GM18502 (cell line): ENCODE data around the gene RPS6KA2.

Experiments
- ATAC-seq: cut with Tn5 transposase; IDR thresholded peaks from one replicate; pipeline ENCODE4 v1.9.1; 2021; ENCODE audit warnings: mild to moderate bottlenecking; ENCODE audit not compliant: unreplicated experiment, poor library complexity

Gene RPS6KA2

GRCh38 chr6:166656230-166657151 is 29.4 kb upstream of the RPS6KA2 start:
- ATAC-seq: no peak

GRCh38 chr6:166655713-166656229 is 28.7 kb upstream of the RPS6KA2 start:
- no peak for ATAC-seq

- no peak for ATAC-seq
Measured at GRCh38 chr6:166655251-166655650, 28.2 kb upstream of the RPS6KA2 start.

DNA sequence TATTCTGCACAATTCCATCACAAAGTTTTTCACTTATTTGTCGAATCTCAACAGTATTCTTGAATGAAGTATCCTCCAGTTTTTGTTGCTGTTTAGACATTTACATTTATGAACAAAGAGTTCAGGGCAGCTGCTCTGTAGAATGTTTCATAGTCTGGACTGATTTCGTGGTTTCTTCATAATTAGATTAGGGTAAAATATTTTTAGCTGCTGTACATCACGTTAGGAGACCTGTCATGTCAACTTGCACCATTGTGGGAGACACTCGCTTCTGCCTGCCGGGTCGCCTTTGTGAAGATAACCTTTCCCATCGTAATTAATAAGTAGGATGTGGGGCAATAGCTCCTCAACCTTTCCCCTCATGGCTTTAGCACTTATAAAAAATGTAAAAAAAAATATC is 27.5 kb upstream of the RPS6KA2 start:
- no peak for ATAC-seq

GRCh38 chr6:166653639-166653941 is 26.5 kb upstream of the RPS6KA2 start:
- no peak for ATAC-seq

- no peak for ATAC-seq
Measured at GRCh38 chr6:166650824-166651807, 24.1 kb upstream of the RPS6KA2 start.

DNA sequence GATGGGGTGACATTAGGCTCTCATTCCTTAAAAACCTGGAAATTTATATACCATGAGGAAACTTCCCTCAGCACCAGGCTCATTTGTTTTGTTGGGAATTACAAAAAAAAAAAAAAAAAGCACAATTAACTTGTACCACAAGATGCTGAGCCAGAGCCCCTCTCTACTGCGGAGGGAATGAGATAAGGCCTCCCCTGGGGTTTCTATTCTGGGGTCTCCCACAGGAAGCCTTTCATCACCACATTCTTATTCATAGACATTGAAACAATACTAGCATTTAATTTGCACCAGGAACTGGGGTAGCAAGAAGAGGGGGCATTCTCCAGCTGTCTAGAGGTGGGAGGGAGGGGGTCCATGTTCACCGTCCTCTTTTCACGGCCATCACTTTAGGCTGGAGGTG is 23.0 kb upstream of the RPS6KA2 start:
- no peak for ATAC-seq

DNA sequence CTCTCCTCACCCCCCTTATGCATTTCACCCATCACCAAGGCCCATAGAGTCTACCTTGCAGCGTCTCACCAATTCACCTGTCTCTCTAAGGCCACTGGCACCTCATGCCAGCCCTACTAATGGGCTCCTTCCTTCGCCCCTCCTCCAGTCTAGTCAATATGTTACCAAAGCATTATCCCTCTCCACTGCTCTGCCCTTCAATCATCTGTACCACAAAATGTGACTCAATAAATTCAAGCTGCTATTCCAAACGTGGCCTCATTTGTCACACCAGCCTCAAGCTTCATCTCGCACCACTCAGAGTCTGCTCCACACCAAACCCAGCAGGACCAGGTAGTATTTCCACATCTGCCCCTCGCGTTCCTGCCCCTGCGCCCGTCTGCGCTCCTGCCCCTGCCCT is 21.8 kb upstream of the RPS6KA2 start:
- no peak for ATAC-seq

GRCh38 chr6:166647896-166648295 is 20.8 kb upstream of the RPS6KA2 start:
- ATAC-seq: no peak

DNA sequence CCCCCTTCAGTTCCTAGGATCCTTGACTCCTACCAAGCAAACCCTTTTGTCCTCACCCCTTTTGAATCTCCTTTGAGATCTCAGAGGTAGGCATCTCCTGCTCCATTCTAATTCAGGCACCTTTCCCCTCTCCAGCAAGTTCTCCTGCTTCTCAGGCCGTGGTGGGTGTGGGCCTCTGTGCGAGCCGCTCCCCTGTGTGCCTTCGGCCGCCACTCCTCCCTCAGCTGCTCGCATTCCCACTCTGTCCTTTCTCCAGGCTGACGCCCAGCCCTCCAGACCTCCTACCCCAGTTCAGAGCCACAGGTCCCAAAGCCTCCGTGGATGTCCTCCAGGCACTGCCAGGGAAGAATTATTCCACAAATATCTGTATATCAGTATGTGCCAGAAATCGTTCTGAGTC is 19.7 kb upstream of the RPS6KA2 start:
- no peak for ATAC-seq

DNA sequence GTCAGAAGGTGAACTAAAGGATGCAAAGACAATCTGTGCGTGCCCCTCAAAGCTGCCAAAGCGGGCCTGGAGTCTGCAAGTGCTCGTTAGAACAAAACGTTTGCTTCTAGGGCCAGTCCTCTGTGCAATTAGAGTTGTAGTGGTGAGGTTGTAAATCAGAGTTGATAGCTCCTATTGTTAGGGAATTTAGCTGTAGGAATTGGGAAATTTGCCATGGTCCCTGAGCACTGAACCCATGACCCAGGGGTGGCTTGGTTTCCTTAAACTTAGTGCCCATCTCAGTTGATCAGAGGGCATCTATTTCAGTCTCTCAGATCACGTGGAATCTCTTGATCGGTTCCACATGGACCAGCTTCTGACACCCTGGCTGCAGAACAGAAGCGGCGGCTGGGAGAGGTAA is 18.8 kb upstream of the RPS6KA2 start:
- ATAC-seq: no peak

DNA sequence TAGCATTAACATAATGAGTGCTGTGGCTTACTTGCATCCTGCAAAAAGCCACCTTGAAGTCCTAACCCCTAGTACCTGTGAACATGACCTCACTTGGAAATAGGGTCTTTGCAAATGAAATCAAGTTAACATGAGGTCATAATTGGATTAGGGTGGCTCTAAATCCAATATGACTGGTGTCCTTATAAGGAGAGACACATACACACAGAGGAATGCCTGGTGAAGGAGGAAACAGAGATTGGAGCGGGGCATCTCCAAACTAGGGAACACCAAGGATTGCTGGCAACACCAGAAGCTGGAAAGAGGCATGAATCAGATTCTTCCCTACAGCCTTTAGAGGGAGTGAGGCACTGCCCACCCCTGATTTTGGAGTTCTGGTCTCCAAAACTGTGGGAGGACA is 17.6 kb upstream of the RPS6KA2 start:
- ATAC-seq: no peak

DNA sequence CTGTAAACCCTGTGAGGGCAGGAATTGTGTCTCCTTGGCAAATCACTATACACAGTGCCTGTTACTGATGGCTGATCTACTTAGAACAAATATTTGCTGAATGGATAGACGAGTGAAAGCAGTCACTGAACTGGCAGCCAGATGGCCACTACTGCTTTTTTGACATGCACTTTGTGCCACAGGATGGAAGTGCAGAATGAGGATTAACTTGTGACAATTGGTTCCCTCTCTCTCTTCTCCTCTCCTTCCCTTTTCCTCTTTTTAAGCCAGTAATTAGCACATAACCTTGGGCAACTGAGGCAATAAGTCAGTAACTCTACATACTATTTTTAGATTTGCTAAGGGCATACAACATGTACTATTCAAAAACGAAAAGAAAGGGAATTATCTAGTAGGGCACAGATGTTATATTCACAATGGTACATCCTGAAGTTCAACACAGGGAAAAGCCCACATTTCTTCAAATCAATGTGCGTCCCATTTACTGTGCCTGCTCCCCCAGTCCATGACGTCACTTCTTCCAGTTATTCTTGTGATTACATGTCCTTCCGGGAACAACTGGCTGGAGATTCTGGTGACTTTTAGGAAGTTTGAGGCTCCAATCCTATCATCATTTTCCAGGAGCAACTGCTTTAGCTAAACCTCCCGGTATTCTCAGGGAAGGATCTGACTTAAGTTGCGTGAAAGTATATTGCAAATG is 17.0 kb upstream of the RPS6KA2 start:
- no peak for ATAC-seq

DNA sequence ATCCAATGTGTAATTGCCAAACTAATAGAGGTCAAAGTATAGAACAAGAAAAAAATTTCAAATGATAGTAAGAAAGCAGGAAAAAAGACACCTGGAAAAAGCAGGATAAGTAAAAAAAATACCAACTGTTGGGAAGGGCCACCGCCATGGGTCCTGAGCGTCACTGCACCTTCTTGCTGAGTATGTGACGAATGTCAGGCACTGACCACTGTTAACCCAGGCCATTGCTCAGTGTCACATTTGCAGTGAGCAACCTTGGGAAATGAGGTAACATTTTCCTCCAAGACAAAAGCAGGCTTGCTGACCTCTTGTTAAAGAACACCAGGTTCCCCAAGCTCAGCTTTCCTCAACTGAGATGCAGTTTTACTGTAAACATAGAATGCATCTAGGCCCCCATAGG is 15.6 kb upstream of the RPS6KA2 start:
- no peak for ATAC-seq

GRCh38 chr6:166640342-166641043 is 13.4 kb upstream of the RPS6KA2 start:
- ATAC-seq: no peak

DNA sequence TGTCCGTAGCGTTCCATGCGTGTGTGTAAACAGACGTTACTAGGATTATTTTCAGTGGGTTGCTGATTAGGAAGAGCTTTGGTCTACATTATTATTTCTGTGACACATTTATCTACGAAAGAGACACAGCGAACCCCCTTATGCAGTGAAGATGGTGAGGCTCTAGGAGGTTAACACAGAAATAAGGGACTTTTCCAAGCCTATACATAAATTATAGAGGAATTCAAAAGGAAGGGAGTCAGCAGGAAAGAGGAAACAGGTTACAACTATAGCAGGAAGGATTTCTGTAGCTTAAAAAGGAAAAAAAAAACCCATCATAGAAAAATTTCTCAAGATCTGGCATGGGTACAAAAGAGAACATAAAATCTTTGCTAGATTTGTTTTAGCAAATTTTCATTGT is 12.9 kb upstream of the RPS6KA2 start:
- no peak for ATAC-seq

GRCh38 chr6:166638573-166638964 is 11.5 kb upstream of the RPS6KA2 start:
- ATAC-seq: no peak

DNA sequence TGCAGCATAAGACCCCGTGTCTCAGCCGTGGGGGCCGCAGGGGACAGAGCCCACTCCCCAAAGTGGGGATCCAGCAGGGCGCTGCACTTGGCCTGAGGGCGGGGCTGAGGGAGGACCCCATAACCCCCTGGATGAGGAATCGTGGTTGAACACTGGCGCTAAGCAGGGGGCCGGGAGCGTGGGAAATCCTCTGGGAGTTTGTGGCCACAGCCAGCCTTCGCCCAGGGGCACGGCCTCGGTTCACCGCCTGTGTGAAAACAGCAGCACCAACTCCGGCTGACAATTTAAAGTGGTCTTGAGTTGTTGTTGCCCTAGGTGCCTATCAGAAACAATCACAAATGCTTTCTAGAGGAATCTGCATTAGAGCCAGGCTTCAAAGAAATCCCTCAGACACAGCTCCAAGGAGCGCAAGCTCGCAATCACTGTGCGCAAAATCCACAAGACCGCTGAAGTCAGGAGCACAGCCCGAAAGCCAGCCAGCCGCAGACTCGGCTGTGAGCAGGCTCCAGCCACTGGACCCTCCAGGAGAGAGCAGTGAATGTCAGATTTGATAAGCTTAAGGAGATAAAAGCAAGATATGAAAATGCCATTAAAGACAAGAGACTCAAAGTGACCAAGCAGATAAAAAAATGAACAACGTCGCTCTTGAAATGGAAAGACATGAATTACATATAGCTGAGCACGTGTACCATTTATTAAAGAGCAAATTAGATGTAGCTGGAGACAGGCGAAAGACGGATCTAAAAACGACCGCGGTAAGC is 10.9 kb upstream of the RPS6KA2 start:
- no peak for ATAC-seq

DNA sequence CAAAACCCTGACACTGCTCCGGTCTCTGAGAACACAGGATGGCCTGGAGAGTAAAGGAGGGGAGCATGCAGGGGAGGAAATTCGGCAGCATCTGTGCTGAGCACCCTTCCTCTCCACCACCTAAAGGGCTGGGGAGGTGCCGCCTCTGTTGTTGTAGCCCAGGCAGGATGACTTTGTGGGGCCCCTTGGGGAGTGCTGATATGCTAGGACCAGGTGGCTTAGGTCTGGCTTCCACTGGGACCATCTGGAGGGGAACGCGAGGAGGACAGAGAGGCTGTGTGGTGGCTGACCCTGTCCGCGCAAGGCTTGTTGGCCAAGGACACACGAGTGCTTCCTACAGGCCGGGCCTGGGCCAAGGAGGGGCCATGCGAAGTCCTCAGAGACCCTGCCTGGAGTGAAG is 9.9 kb upstream of the RPS6KA2 start:
- no peak for ATAC-seq
